HG03460 (cell line): Measurements from ENCODE around the gene IFI16.
"Not testable (repeated sequence)": the region's sequence is repeated elsewhere in the genome, so short reads cannot be mapped to it uniquely, and the experiment has no call there.

Experiments used
- ATAC-seq: cut with Tn5 transposase; IDR thresholded peaks from one replicate; pipeline ENCODE4 v1.9.1; 2021; ENCODE audit not compliant: unreplicated experiment

The IFI16 gene

DNA sequence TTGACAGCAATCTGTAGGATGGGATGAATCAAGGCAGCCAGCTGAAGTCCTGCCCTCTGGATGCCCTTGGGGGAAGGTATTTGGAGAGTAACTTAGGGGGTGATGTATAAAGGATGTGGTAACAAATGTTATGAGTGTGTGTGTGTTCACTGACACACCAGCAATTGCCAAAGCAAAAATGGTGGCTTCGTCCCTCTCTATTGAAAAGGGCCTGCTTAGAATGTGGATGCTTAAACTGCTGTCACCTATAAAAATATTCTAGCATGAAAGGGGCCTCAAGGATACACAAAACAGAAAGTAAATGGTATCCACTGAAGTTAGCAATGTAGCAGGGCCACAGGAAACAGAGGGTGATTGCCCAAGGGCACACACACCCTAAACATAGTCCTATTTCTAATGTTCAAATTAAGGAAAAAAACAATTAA, 81.9 kb downstream of the IFI16 start:
- ATAC-seq, result no peak

DNA sequence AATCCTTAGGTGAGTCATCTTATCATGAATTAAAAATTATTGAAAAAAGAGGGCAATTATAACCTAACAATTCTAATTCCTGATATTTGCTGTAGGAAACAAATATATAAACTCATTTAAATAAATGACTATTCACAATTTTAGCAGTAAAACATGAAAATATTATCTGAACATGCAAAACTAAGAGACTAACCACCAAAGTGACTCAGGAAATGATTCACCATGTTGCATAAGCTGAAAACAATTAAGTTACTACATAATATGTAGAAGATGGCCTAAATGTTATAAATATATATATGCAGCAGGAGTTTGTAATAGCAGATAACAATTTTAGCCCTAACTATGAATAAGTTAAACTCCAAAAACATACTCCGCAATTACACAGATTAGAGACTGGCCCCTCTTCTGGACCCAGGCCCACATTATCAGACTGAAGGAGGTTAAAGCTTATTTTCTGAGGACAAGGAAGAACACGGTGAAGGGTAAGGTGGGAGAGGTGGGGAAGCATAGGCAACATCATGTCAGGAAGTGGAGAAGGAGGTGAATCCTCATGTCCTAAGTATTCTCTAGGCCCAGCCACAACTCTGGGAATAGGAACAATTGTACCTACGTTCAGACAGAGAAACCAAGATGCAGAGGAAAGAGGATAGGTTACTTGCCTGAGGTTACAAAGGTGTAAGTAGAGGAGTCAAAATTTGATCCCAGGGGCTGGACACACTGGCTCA, 82.5 kb downstream of the IFI16 start:
- ATAC-seq, result no peak

DNA sequence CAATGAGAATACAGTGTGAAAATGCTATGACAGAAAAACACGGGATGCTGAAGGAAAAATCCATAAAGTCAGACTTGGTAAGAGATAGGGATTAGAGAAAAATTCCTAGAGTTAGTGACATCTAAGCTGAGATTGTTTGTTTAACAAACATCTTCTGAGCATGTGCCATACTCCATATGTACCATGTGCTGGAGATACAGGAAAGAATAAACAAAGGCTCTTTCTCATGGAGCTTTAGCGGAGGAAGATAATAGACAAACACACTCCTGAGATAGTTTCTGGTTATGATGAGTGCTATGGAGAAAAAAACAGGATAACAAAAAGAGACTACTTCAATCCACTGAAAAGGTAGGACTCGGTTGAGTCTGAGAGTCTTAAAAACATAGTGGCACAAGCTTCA, 88.9 kb downstream of the IFI16 start:
- no peak for ATAC-seq

DNA sequence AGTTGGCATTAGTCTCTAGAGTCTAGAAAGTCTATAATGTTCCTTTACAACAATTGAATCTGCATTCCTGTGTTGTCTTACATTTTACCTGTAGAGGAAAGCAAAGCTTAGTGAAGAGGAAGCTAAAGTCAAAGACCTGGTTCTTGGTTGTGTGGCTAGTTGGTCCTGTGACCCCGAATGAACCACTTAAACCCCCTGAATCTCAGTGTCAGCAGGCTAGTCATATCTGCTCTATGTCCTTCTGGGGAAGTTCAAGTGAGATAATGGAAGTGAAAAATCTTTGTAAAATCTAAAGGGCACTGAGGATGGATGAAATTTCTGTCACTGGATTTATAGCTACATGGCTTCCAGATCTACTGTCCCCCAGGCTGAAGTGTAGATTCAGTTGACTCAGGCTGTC, 90.9 kb downstream of the IFI16 start:
- ATAC-seq, result no peak

DNA sequence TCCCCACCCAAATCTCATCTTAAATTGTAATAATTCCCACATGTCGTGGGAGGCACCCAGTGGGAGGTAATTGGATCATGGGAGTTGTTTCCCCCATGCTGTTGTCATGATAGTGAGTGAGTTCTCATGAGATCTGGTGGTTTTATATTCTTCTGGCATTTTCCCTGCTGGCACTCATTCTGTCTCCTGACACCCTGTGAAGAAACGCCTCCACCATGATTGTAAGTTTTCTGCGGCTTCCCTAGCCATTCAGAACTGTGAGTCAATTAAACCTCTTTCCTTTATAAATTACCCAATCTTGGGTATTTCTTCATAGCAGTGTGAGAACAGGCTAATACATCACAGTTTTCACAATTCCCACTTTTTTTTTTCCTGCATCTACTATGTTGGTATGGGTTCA, 93.3 kb downstream of the IFI16 start:
- not testable (repeated sequence) for ATAC-seq
